MM.1S (cell line): Measurements from ENCODE around the gene ANTXR1.

ENCODE experiments used
- CTCF ChIP-seq: fragments of 300-600 bp; sonication (generic); IDR thresholded peaks from 2 replicates; pipeline ENCODE4 v1.5.1; 2016; ENCODE audit warnings: antibody characterized with exemption, low read length, mixed read lengths
- EZH2 ChIP-seq: fragments of 300-600 bp; sonication (generic); optimal IDR thresholded peaks from 2 replicates; pipeline ENCODE3; 2017; ENCODE audit warnings: low read depth, mild to moderate bottlenecking, antibody characterized with exemption, low read length, mixed read lengths

GRCh38 chr2:69169655-69170389 lies 156.8 kb downstream of the ANTXR1 start:
- TF ChIP-seq CTCF = no peak
- no peak for TF ChIP-seq EZH2
